Esophagus muscularis mucosa (tissue), 4 donors: ENCODE data around the gene PDS5A. TPM values are rescaled to one million over a fixed set of nuclear protein-coding genes. Genes with fewer than 3 reads are reported as not detected.
"Not testable (repeated sequence)": the region's sequence is repeated elsewhere in the genome, so short reads cannot be mapped to it uniquely, and the experiment has no call there.

Experiments
- DNase-seq: peaks from one replicate; pipeline ENCODE4 v3.0.0-alpha.2; 2017; ENCODE audit errors: extremely low spot score
- H3K27ac ChIP-seq, 4 donors: fragments of 200-600 bp; sonication (generic); replicated peaks in 1 of 4; 1 replicate in 3 of 4; 2 replicates in 1 of 4; pipeline ENCODE4 v1.5.1; 2016 to 2019; ENCODE audit warnings: mild to moderate bottlenecking in 1 of 4
- H3K27me3 ChIP-seq, 4 donors: fragments of 200-600 bp; sonication (generic); one replicate each; pipeline versions ENCODE4 v1.5.1 to v1.6.0; 2016 to 2019
- H3K36me3 ChIP-seq, 4 donors: fragments of 200-600 bp; sonication (generic); one replicate each; pipeline ENCODE4 v1.5.1; 2016 to 2019
- H3K4me1 ChIP-seq, 4 donors: fragments of 200-600 bp; sonication (generic); one replicate each; pipeline ENCODE4 v1.5.1; 2016 to 2019
- H3K4me3 ChIP-seq, 4 donors: fragments of 200-600 bp; sonication (generic); 1 replicate in 2 of 4; 2 replicates in 2 of 4; pipeline ENCODE4 v1.5.1; 2016 to 2019; ENCODE audit warnings: mild to moderate bottlenecking in 4 of 4, moderate library complexity in 1 of 4
- H3K9me3 ChIP-seq, 4 donors: fragments of 200-600 bp; sonication (generic); 1 replicate in 3 of 4; 2 replicates in 1 of 4; pipeline ENCODE4 v1.5.1; 2016 to 2019
- CTCF ChIP-seq, 3 experiments: fragments of 200-600 bp in 2 of 3; fragments of 450-650 bp in 1 of 3; sonication (generic) in 2 of 3; IDR thresholded peaks; one replicate each; pipeline ENCODE4 v1.5.1; 2017 to 2019; ENCODE audit warnings: antibody characterized with exemption in 3 of 3, mild to moderate bottlenecking in 2 of 3, moderate library complexity in 1 of 3
- EP300 ChIP-seq: sonication (generic); formaldehyde crosslinking; IDR thresholded peaks from one replicate; pipeline ENCODE4 v1.6.1; 2017; ENCODE audit warnings: antibody characterized with exemption
- POLR2A ChIP-seq: fragments of 450-650 bp; IDR thresholded peaks from one replicate; pipeline ENCODE4 v1.6.1; 2017; ENCODE audit warnings: antibody characterized with exemption, moderate library complexity, mild to moderate bottlenecking, low read depth
- POLR2AphosphoS5 ChIP-seq, 2 donors: sonication (generic); formaldehyde crosslinking; IDR thresholded peaks; one replicate each; pipeline ENCODE4 v1.6.1; 2017; ENCODE audit warnings: antibody characterized with exemption in 2 of 2
- WGBS: methylation state at CpG from one replicate; pipeline ENCODE4 v1.1.5; 2018; 5-methylcytosine and 5-hydroxymethylcytosine counted together
- intact Hi-C: fragments of 100-400 bp; cut with DNase I; formaldehyde crosslinking; loops from one replicate; pipeline ENCODE4 v1.15.1; 2023
- small RNA-seq, 3 donors: library from RNA; depleted of rRNA; stranded (forward); fragments of <200 nt; gene quantifications; one replicate each; pipeline ENCODE3, GENCODE V24; 2016
- total RNA-seq, 4 donors: library from RNA; depleted of rRNA; stranded (reverse); fragments of >200 nt; gene quantifications; one replicate each; pipeline versions ENCODE4 v1.1.0 to v1.2.1, GENCODE V29; 2016

The PDS5A gene
- total RNA-seq, 4 donors from 2014 or later: 48.2 to 56.1 (median 51.3) TPM

- Histone ChIP-seq H3K9me3 (no peaks in the 10 kb centered on the region), H3K27ac (no peak overlapping the region), H3K27me3 (no peaks in the 10 kb centered on the region), H3K4me3 (no peak overlapping the region), H3K36me3 (peaks cover 0 to 16% (median 0%) of the 10 kb centered on the region in 4 donors), H3K4me1 (no peaks in the 10 kb centered on the region)
- intact Hi-C loops: no loop called here
- 92% methylated on average over 4 of the region's 4 CpGs for WGBS
- TF ChIP-seq EP300 (no peak), POLR2AphosphoS5 (IDR thresholded peaks at IDR 0.05) (no peak), CTCF (IDR thresholded peaks at IDR 0.05) (no peak), POLR2A (no peak)
- peak; percentile 29 for DNase-seq
These were observed 190.9 kb downstream of the PDS5A start for GRCh38 chr4:39786838-39787237.

- no peak for TF ChIP-seq CTCF (IDR thresholded peaks at IDR 0.05)
- no peak for TF ChIP-seq POLR2AphosphoS5 (IDR thresholded peaks at IDR 0.05)
- TF ChIP-seq POLR2A: no peak
- no peak for TF ChIP-seq EP300
- WGBS: 76% methylated on average over 1 of the region's 1 CpG
- intact Hi-C loops: no loop called here
These were observed 192.6 kb downstream of the PDS5A start for GRCh38 chr4:39785083-39785482.

DNA sequence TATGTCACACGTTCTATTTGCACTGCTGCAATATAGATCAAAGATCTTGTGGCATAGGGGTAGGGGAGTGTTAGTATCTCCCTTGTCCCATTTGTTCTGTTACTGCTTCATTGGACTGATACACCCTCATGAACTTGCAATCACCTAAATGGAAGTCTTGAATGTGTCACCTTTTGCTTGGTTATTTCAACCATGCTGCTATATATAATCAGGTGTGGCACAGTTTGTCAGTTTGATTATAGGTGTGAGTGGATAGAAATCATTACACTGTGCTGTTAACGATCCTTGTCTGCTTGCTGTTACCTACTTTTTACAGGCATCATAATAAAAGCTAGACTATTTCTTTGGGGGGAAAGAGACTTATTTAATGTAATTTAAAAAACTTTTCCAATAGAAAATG, 195.7 kb downstream of the PDS5A start:
- peak; percentile 12 for DNase-seq
- H3K4me1 ChIP-seq, H3K27ac ChIP-seq, intact Hi-C loops, H3K4me3 ChIP-seq, H3K27me3 ChIP-seq, H3K9me3 ChIP-seq: not testable (repeated sequence)
- 91% methylated on average over 2 of the region's 2 CpGs for WGBS
- H3K36me3 ChIP-seq: peaks cover 8 to 52% (median 15%) of the 10 kb centered on the region in 4 donors

More at GRCh38 chr4:39785083-39785482, 192.6 kb downstream of the PDS5A start:
- Histone ChIP-seq H3K9me3 (no peaks in the 10 kb centered on the region), H3K4me3 (no peak overlapping the region), H3K36me3 (peaks cover 0 to 23% (median under 1%) of the 10 kb centered on the region in 4 donors), H3K27ac (no peak overlapping the region), H3K27me3 (no peaks in the 10 kb centered on the region), H3K4me1 (no peaks in the 10 kb centered on the region)
- no peak for DNase-seq

Small RNA genes within 50 kb of the gene (small RNA-seq; reads per million reads assigned to genes)
- 0 reads per million in 3 donors for gene RNA5SP159

Other genes with a start within 250 kb of the PDS5A start
- gene N4BP2, start 78.9 kb upstream of the PDS5A start, total RNA-seq: 1 to 10 TPM; 5.5 to 9.7 (median 7.7) TPM
- 1 to 10 TPM in 3 of 4 donors, under 1 TPM in 1; 0.13 to 3.6 (median 2.7) TPM for gene RHOH, start 219.1 kb upstream of the PDS5A start, total RNA-seq